ENCODE data around the gene FAM219A.

DNA sequence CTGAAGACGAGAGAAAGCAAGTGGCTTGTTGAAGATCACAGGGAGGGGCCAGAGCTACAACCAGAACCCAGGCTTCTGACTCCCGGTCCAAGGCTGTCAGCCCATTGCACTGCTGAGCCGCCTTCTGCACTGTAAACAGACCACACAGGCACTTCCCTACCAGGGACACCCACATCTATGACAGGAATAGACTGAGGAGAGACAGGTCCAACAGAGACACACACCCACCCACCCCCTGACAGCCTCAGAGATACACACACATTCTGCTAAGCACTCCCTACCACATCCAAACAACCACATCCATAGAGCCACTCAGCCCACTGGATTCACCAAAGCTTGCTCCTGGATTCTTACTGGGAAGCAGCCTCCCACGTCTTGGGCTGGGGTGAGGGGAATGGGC is 58.6 kb downstream of the FAM219A start:
- TF ChIP-seq, protein P1, sequence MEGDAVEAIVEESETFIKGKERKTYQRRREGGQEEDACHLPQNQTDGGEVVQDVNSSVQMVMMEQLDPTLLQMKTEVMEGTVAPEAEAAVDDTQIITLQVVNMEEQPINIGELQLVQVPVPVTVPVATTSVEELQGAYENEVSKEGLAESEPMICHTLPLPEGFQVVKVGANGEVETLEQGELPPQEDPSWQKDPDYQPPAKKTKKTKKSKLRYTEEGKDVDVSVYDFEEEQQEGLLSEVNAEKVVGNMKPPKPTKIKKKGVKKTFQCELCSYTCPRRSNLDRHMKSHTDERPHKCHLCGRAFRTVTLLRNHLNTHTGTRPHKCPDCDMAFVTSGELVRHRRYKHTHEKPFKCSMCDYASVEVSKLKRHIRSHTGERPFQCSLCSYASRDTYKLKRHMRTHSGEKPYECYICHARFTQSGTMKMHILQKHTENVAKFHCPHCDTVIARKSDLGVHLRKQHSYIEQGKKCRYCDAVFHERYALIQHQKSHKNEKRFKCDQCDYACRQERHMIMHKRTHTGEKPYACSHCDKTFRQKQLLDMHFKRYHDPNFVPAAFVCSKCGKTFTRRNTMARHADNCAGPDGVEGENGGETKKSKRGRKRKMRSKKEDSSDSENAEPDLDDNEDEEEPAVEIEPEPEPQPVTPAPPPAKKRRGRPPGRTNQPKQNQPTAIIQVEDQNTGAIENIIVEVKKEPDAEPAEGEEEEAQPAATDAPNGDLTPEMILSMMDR (IDR thresholded peaks at IDR 0.05): no peak
- no peak for TF ChIP-seq POLR2A (IDR thresholded peaks at IDR 0.05)
